ENCODE measurements around the gene PIK3CA. TPM values are rescaled to one million over a fixed set of nuclear protein-coding genes. Genes with fewer than 3 reads are reported as not detected.

PIK3CA gene
- total RNA-seq, 2 experiments from 2014 or later, result 57.1 to 63.1 TPM

DNA sequence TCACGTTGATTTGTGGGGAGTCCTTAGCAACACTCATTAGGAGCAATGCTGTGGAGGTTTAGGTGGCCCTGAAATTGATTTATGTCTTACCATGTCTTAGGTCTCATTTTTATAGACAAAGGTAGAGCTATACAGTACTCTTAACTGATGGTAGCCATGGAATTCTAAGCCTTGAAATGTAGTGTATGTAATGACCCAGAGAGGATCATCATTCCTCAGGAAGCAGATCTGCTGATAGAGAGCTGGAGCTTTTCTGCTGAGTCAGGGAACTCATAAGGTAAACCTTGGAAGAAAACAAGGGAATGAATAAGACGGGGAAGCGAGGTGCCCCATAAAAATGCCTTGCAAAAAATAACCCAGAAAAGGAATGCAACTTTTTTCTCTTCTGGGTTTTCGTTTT is 140.7 kb downstream of the PIK3CA start:
- Mint-ChIP-seq H3K9me3 (no peaks in the 10 kb centered on the region), H3K4me3 (no peak overlapping the region), H3K36me3 (ENCODE audit: low read depth) (no peaks in the 10 kb centered on the region), H3K4me1 (ENCODE audit: low read depth) (no peaks in the 10 kb centered on the region), H3K27me3 (peaks cover 11% of the 10 kb centered on the region), H3K27ac (no peak overlapping the region)
- Histone ChIP-seq H3K4me3 (ENCODE audit: low read length) (no peak overlapping the region), H3K9me3 (ENCODE audit: control insufficient read depth in 1 of 2, insufficient read depth in 1 of 2, low read length in 2 of 2) (no peaks in the 10 kb centered on the region), H3K27me3 (ENCODE audit: control insufficient read depth in 1 of 2, insufficient read depth in 2 of 2, low read length in 2 of 2) (peaks cover 3 to 5% of the 10 kb centered on the region in 2 experiments), H3K4me1 (ENCODE audit: insufficient read depth, low read length) (no peaks in the 10 kb centered on the region), H3K36me3 (ENCODE audit: insufficient read depth, low read length) (no peaks in the 10 kb centered on the region), H3K27ac (ENCODE audit: low read depth in 1 of 2, low read length in 2 of 2) (no peak overlapping the region)
- CTCF ChIA-PET, result no interaction called here
- POLR2A ChIA-PET, result no interaction called here
- intact Hi-C loops (cut with DNase I, micrococcal nuclease), result no loop called here
- TF ChIP-seq, protein P1, sequence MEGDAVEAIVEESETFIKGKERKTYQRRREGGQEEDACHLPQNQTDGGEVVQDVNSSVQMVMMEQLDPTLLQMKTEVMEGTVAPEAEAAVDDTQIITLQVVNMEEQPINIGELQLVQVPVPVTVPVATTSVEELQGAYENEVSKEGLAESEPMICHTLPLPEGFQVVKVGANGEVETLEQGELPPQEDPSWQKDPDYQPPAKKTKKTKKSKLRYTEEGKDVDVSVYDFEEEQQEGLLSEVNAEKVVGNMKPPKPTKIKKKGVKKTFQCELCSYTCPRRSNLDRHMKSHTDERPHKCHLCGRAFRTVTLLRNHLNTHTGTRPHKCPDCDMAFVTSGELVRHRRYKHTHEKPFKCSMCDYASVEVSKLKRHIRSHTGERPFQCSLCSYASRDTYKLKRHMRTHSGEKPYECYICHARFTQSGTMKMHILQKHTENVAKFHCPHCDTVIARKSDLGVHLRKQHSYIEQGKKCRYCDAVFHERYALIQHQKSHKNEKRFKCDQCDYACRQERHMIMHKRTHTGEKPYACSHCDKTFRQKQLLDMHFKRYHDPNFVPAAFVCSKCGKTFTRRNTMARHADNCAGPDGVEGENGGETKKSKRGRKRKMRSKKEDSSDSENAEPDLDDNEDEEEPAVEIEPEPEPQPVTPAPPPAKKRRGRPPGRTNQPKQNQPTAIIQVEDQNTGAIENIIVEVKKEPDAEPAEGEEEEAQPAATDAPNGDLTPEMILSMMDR (IDR thresholded peaks at IDR 0.05), result no peak
- no peak for DNase-seq
- no peak for ATAC-seq (ENCODE audit: poor library complexity)

DNA sequence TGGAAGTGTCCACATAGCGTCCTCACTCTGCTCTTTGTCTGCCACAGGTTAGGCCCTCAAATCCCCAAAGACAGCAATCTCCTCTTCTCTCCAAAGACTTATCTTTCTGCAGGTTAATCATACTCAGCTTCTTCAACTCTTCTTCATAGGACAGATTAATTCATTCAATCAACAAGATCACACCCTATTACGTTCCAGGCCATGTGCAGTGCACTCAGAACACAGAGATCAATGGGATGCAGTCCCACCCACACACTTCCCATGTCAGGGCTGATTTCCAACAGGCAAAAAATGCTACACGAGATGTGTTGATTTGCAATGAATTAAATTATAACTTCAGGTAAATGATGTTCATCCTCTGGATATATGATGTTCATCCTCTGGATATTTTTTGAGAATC is 141.1 kb downstream of the PIK3CA start:
- ChIA-PET POLR2A (no interaction called here), CTCF (no interaction called here)
- intact Hi-C loops (cut with DNase I, micrococcal nuclease), result no loop called here

More for the DNA sequence above, 141.1 kb downstream of the PIK3CA start:
- H3K4me3 ChIP-seq (ENCODE audit: low read length), result no peak overlapping the region
- no peak overlapping the region for H3K27ac Mint-ChIP-seq
- TF ChIP-seq, protein P1 (IDR thresholded peaks at IDR 0.05), result no peak
- H3K27me3 Mint-ChIP-seq, result peaks cover 6% of the 10 kb centered on the region
- no peaks in the 10 kb centered on the region for H3K9me3 Mint-ChIP-seq
- no peaks in the 10 kb centered on the region for H3K36me3 ChIP-seq (ENCODE audit: insufficient read depth, low read length)
- H3K36me3 Mint-ChIP-seq (ENCODE audit: low read depth), result no peaks in the 10 kb centered on the region
- H3K4me1 ChIP-seq (ENCODE audit: insufficient read depth, low read length), result no peaks in the 10 kb centered on the region
- ATAC-seq (ENCODE audit: poor library complexity), result no peak
- H3K4me1 Mint-ChIP-seq (ENCODE audit: low read depth), result no peaks in the 10 kb centered on the region
- no peak overlapping the region for H3K27ac ChIP-seq (ENCODE audit: low read depth in 1 of 2, low read length in 2 of 2)
- H3K27me3 ChIP-seq (ENCODE audit: control insufficient read depth in 1 of 2, insufficient read depth in 2 of 2, low read length in 2 of 2), result peaks cover 3 to 5% of the 10 kb centered on the region in 2 experiments
- no peak overlapping the region for H3K4me3 Mint-ChIP-seq
- no peak for DNase-seq
- H3K9me3 ChIP-seq (ENCODE audit: control insufficient read depth in 1 of 2, insufficient read depth in 1 of 2, low read length in 2 of 2), result no peaks in the 10 kb centered on the region

Other genes with a start within 250 kb of the PIK3CA start
- gene ZMAT3, start 76.5 kb upstream of the PIK3CA start, total RNA-seq, result 10 to 100 TPM; 10.2 to 13.0 TPM
- gene KCNMB3, start 102.8 kb downstream of the PIK3CA start, total RNA-seq, result under 1 TPM; 0.58 to 0.70 TPM
- 10 to 100 TPM; 88.1 to 90.8 TPM for gene ZNF639, start 174.7 kb downstream of the PIK3CA start, total RNA-seq
- 10 to 100 TPM; 20.7 to 26.1 TPM for gene MFN1, start 199.4 kb downstream of the PIK3CA start, total RNA-seq

Data from CD4-positive, alpha-beta T cell (primary cell).